Endodermal cell (in vitro differentiated cells): ENCODE measurements around the gene CD300H. TPM values are rescaled to one million over a fixed set of nuclear protein-coding genes. Genes with fewer than 3 reads are reported as not detected.

Source experiments
- DNase-seq: peaks from one replicate; pipeline ENCODE4 v3.0.0-alpha.2; 2017
- H3K27ac ChIP-seq: 2 replicates; pipeline ENCODE4 v1.5.1; 2013; ENCODE audit warnings: mild to moderate bottlenecking, low read depth, low read length, moderate library complexity
- H3K27me3 ChIP-seq: 2 replicates; pipeline ENCODE4 v1.6.1; 2013; ENCODE audit warnings: mild to moderate bottlenecking, low read length, moderate library complexity; ENCODE audit not compliant: insufficient read depth, control insufficient read depth, poor library complexity, severe bottlenecking
- H3K36me3 ChIP-seq: 2 replicates; pipeline ENCODE4 v1.7.0; 2013; ENCODE audit warnings: mild to moderate bottlenecking, low read length, moderate library complexity; ENCODE audit not compliant: control insufficient read depth, insufficient read depth
- H3K4me1 ChIP-seq: one replicate; pipeline ENCODE4 v1.7.0; 2013; ENCODE audit warnings: low read length; ENCODE audit not compliant: control insufficient read depth, insufficient read depth
- H3K4me3 ChIP-seq: 2 replicates; pipeline ENCODE4 v1.5.1; 2013; ENCODE audit warnings: mild to moderate bottlenecking, low read length, moderate library complexity
- H3K9ac ChIP-seq: 2 replicates; pipeline ENCODE4 v1.6.1; 2013; ENCODE audit warnings: mild to moderate bottlenecking, low read length, moderate library complexity; ENCODE audit not compliant: poor library complexity, severe bottlenecking; ENCODE audit errors: extremely low read depth
- H3K9me3 ChIP-seq: 2 replicates; pipeline ENCODE4 v1.6.1; 2013; ENCODE audit warnings: mild to moderate bottlenecking, low read length, moderate library complexity; ENCODE audit not compliant: control insufficient read depth
- H3K27ac Mint-ChIP-seq: 2 replicates; pipeline ENCODE4 v1.8.0; 2020; ENCODE audit warnings: mixed read lengths
- H3K27me3 Mint-ChIP-seq: 2 replicates; pipeline ENCODE4 v1.8.0; 2021; ENCODE audit warnings: mild to moderate bottlenecking, mixed read lengths; ENCODE audit not compliant: insufficient read depth
- H3K36me3 Mint-ChIP-seq: 2 replicates; pipeline ENCODE4 v1.8.0; 2020; ENCODE audit warnings: low read depth, mixed read lengths
- H3K4me1 Mint-ChIP-seq: 2 replicates; pipeline ENCODE4 v1.8.0; 2020; ENCODE audit warnings: mixed read lengths
- H3K4me3 Mint-ChIP-seq: 2 replicates; pipeline ENCODE4 v1.8.0; 2020; ENCODE audit warnings: mild to moderate bottlenecking, moderate library complexity, mixed read lengths
- H3K9me3 Mint-ChIP-seq: 2 replicates; pipeline ENCODE4 v1.8.0; 2020; ENCODE audit warnings: mild to moderate bottlenecking, mixed read lengths
- WGBS, 2 experiments: methylation state at CpG; one replicate each; pipeline versions ENCODE4 v1.1.5 to v1.1.7; 2013; ENCODE audit warnings: missing lambda C conversion rate in 2 of 2, mixed read lengths in 1 of 2; ENCODE audit not compliant: insufficient coverage in 1 of 2, insufficient read length in 1 of 2; 5-methylcytosine and 5-hydroxymethylcytosine counted together
- total RNA-seq, 2 donors: library from RNA; stranded (reverse); fragmentation: NEBNext Ultra II Directional in 1 of 2; extraction: Animal tissue kit (Norgen Biotek cat#: 25700) in 1 of 2; gene quantifications; 2 replicates in 1 of 2; 3 replicates in 1 of 2; pipeline ENCODE4 v1.2.1, GENCODE V29; 2021
- TF ChIP-seq, protein P1 (sequence below): fragments of 200-600 bp; sonication (generic); conservative IDR thresholded peaks from 2 replicates; pipeline ENCODE4 v1.5.0; 2021; ENCODE audit warnings: antibody characterized with exemption, mild to moderate bottlenecking

Gene CD300H
- total RNA-seq, 2 donors from 2014 or later = not detected

DNA sequence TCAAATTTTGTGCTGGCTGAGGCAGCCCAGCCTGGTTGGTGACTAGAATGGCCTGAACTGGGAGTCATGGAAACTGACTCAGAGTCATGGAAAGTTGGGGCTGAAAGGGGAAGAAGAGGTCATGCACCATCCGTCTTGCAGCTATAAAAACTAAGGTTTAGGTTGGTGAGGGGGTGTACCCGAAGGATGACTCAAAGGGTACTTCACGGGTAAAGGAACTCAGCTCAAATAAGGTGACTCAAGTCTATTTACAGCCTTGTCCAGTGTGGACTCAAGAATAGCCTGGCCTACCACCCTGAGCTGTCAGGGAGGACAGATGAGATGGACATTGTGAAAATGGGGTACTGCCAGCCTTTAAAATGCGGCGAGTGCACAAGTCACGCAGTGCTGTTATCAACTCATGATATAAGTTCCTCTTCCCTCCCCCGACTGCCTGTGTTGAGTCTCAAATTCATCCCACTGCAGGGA lies 54.7 kb downstream of the CD300H start:
- no peak for DNase-seq
- H3K4me1 Mint-ChIP-seq = no peaks in the 10 kb centered on the region
- Histone ChIP-seq H3K9ac (no peak overlapping the region), H3K4me1 (no peaks in the 10 kb centered on the region), H3K27me3 (peaks cover 17% of the 10 kb centered on the region), H3K27ac (no peak overlapping the region), H3K36me3 (no peaks in the 10 kb centered on the region), H3K9me3 (peaks cover 15% of the 10 kb centered on the region), H3K4me3 (no peak overlapping the region)
- H3K36me3 Mint-ChIP-seq = peaks cover 9% of the 10 kb centered on the region
- peaks cover 33% of the 10 kb centered on the region for H3K27me3 Mint-ChIP-seq
- 85 to 98% methylated on average over 5 to 7 of the region's 7 CpGs for WGBS, 2 experiments
- peaks cover 19% of the 10 kb centered on the region for H3K9me3 Mint-ChIP-seq
- TF ChIP-seq, protein P1, sequence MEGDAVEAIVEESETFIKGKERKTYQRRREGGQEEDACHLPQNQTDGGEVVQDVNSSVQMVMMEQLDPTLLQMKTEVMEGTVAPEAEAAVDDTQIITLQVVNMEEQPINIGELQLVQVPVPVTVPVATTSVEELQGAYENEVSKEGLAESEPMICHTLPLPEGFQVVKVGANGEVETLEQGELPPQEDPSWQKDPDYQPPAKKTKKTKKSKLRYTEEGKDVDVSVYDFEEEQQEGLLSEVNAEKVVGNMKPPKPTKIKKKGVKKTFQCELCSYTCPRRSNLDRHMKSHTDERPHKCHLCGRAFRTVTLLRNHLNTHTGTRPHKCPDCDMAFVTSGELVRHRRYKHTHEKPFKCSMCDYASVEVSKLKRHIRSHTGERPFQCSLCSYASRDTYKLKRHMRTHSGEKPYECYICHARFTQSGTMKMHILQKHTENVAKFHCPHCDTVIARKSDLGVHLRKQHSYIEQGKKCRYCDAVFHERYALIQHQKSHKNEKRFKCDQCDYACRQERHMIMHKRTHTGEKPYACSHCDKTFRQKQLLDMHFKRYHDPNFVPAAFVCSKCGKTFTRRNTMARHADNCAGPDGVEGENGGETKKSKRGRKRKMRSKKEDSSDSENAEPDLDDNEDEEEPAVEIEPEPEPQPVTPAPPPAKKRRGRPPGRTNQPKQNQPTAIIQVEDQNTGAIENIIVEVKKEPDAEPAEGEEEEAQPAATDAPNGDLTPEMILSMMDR = no peak
- no peak overlapping the region for H3K27ac Mint-ChIP-seq
- no peak overlapping the region for H3K4me3 Mint-ChIP-seq

DNA sequence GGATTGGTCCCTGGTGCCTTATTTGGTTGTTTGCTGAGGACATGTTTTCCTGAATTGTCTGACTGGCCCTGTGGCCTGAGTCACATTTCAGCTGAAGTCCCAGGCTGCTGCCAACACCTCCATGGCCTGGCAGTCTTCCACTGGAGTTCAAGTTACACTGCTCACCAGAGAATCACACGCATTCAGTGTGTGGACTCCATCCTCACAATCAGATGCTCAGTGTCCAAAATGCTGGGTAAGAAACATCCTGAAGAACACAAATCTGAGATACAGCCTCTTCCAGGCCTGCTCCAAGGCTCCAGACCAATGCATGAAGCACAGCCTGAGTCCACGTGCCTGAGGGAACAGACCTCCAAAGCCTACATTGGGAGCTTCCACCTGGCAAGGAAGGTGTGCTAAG lies 55.3 kb downstream of the CD300H start:
- no peaks in the 10 kb centered on the region for H3K4me1 Mint-ChIP-seq
- peaks cover 15% of the 10 kb centered on the region for H3K9me3 ChIP-seq
- peaks cover 19% of the 10 kb centered on the region for H3K9me3 Mint-ChIP-seq
- H3K27ac Mint-ChIP-seq = no peak overlapping the region
- no peak for DNase-seq
- peaks cover 17% of the 10 kb centered on the region for H3K27me3 ChIP-seq
- H3K9ac ChIP-seq = no peak overlapping the region
- H3K27me3 Mint-ChIP-seq = peaks cover 31% of the 10 kb centered on the region
- no peak overlapping the region for H3K4me3 ChIP-seq
- no peak overlapping the region for H3K4me3 Mint-ChIP-seq
- peaks cover 9% of the 10 kb centered on the region for H3K36me3 Mint-ChIP-seq
- H3K4me1 ChIP-seq = no peaks in the 10 kb centered on the region
- H3K27ac ChIP-seq = no peak overlapping the region
- H3K36me3 ChIP-seq = no peaks in the 10 kb centered on the region
- TF ChIP-seq, protein P1 = no peak
- 91 to 100% methylated on average over 1 to 2 of the region's 2 CpGs for WGBS, 2 experiments

Other genes starting within 250 kb of the CD300H start
- 1 to 10 TPM in 1 of 2 donors, under 1 TPM in 1; 0.27 to 2.4 TPM for gene KIF19, start 241.3 kb downstream of the CD300H start, total RNA-seq
- under 1 TPM in 1 of 2 donors, not detected in 1; 0.18 TPM for gene BTBD17, start 205.6 kb downstream of the CD300H start, total RNA-seq
- under 1 TPM; 0.29 to 0.92 TPM for gene GPR142, start 200.0 kb downstream of the CD300H start, total RNA-seq
- gene GPRC5C, start 135.4 kb downstream of the CD300H start, total RNA-seq = 10 to 100 TPM; 57.0 to 73.4 TPM
- not detected for gene CD300A, start 100.9 kb downstream of the CD300H start, total RNA-seq
- not detected for gene CD300LB, start 36.0 kb downstream of the CD300H start, total RNA-seq
- not detected for gene CD300C, start 21.4 kb downstream of the CD300H start, total RNA-seq
- gene CD300LD, start 24.8 kb upstream of the CD300H start, total RNA-seq = not detected
- 1 to 10 TPM in 1 of 2 donors, under 1 TPM in 1; 0.75 to 1.5 TPM for gene CD300E, start 56.2 kb upstream of the CD300H start, total RNA-seq
- gene CD300LF, start 145.4 kb upstream of the CD300H start, total RNA-seq = not detected
- gene RAB37, start 169.7 kb upstream of the CD300H start, total RNA-seq = 1 to 10 TPM; 6.8 to 8.4 TPM
- 100 to 1,000 TPM; 116 to 138 TPM for gene NHERF1, start 181.1 kb upstream of the CD300H start, total RNA-seq
- 10 to 100 TPM; 58.3 to 77.3 TPM for gene NAT9, start 208.8 kb upstream of the CD300H start, total RNA-seq